ENCODE results near the gene WFDC1. TPM values are rescaled to one million over a fixed set of nuclear protein-coding genes. Genes with fewer than 3 reads are reported as not detected.

Gene WFDC1
- total and polyA plus RNA-seq, 2 of the 4 experiments (the other 2 are of a cell fraction) = 4.7 to 6.8 TPM

GRCh38 chr16:84351630-84352029, 57.0 kb downstream of the WFDC1 start:
- BruUV-seq (replicated peaks) = no TSS peak
- ChIA-PET CTCF (no interaction called here), POLR2A (ENCODE audit: unreplicated experiment) (no interaction called here)
- H3K4ac ChIP-seq (ENCODE audit: low read depth, low read length) = no peak overlapping the region
- no peaks in the 10 kb centered on the region for H4K20me1 ChIP-seq (ENCODE audit: insufficient read depth, low read length)
- no peak overlapping the region for H3K18ac ChIP-seq (ENCODE audit: low read depth, low read length)
- dilution Hi-C loops (cut with HindIII; ENCODE audit: low sequenced_read_pairs, unreplicated experiment) = no loop called here
- no peaks in the 10 kb centered on the region for H3K79me1 ChIP-seq (ENCODE audit: low read depth in 1 of 2, low read length in 2 of 2)
- no peak overlapping the region for H2AFZ ChIP-seq (replicated peaks; ENCODE audit: low read length, poor library complexity)
- TF ChIP-seq CHD1 (IDR thresholded peaks at IDR 0.05; ENCODE audit: low read depth, low read length) = no peak
- TF ChIP-seq NFE2L2 (IDR thresholded peaks at IDR 0.05; ENCODE audit: low read depth, low read length) = no peak
- TF ChIP-seq BHLHE40 (IDR thresholded peaks at IDR 0.05; ENCODE audit: low read depth, low read length) = no peak
- no peak for TF ChIP-seq RCOR1 (IDR thresholded peaks at IDR 0.05; ENCODE audit: insufficient replicate concordance, low read length)
- TF ChIP-seq FOS (IDR thresholded peaks at IDR 0.05; ENCODE audit: low read depth, low read length) = no peak
- TF ChIP-seq MXI1 (IDR thresholded peaks at IDR 0.05; ENCODE audit: borderline replicate concordance, low read depth, low read length) = no peak
- no peak overlapping the region for H3K9ac ChIP-seq (ENCODE audit: low read depth, low read length)
- H2AK9ac ChIP-seq (replicated peaks; ENCODE audit: low read depth, low read length, poor library complexity) = no peak overlapping the region
- no peaks in the 10 kb centered on the region; the same call in 1 of the 2 replicates for H3K9me3 ChIP-seq (ENCODE audit: control insufficient read depth, insufficient read depth, low read length)
- no peaks in the 10 kb centered on the region for H3K9me1 ChIP-seq (ENCODE audit: insufficient read depth, low read length)
- H4K91ac ChIP-seq (ENCODE audit: insufficient read depth, low read depth, low read length) = no peak overlapping the region
- no peak overlapping the region for H3K27ac ChIP-seq (ENCODE audit: insufficient read depth, low read length)
- H2BK5ac ChIP-seq (ENCODE audit: low read depth, low read length, poor library complexity, severe bottlenecking) = no peak overlapping the region
- no peak overlapping the region for H2AK5ac ChIP-seq (ENCODE audit: low read depth, low read length)
- no peak overlapping the region for H3K4me2 ChIP-seq (ENCODE audit: low read depth, low read length)
- no peak overlapping the region for H3K23ac ChIP-seq (ENCODE audit: low read depth, low read length)
- no peak overlapping the region for H4K5ac ChIP-seq (ENCODE audit: low read depth, low read length)
- no peaks in the 10 kb centered on the region for H3K36me3 ChIP-seq (ENCODE audit: control insufficient read depth, insufficient read depth, low read length)
- ATAC-seq (ENCODE audit: low read depth) = no peak
- H2BK15ac ChIP-seq (ENCODE audit: low read depth, low read length) = no peak overlapping the region
- no peak overlapping the region for H3K56ac ChIP-seq (ENCODE audit: extremely low read depth, insufficient read depth, low read length)
- no peaks in the 10 kb centered on the region for H3K4me1 ChIP-seq (ENCODE audit: control insufficient read depth, insufficient read depth, low read length)
- H2BK120ac ChIP-seq (ENCODE audit: low read depth, low read length) = no peak overlapping the region
- H3K4me3 ChIP-seq (ENCODE audit: insufficient read depth, low read depth, low read length) = no peak overlapping the region
- in situ Hi-C loops (cut with MboI; ENCODE audit: low sequenced_read_pairs) = no loop called here
- 67% methylated on average over 1 of the region's 8 CpGs; no CpG with 5 or more reads in 1 of the 2 experiments for WGBS, 2 experiments (ENCODE audit: extremely low coverage in 2 of 2, insufficient read length in 1 of 2)
- intact Hi-C loops (cut with micrococcal nuclease) = no loop called here
- peaks cover 58% of the 10 kb centered on the region for H3K27me3 ChIP-seq (ENCODE audit: control insufficient read depth, insufficient read depth, low read length)
- DNase-seq = no peak
- H4K8ac ChIP-seq (ENCODE audit: low read depth in 2 of 2, low read length in 2 of 2) = no peak overlapping the region
- no peak overlapping the region for H2BK20ac ChIP-seq (ENCODE audit: low read depth, low read length)
- H3K14ac ChIP-seq (replicated peaks; ENCODE audit: low read depth, low read length) = no peak overlapping the region

Data from IMR-90 (cell line).